Parietal lobe (tissue), 2 donors: ENCODE results near the gene FSCN2. TPM values are rescaled to one million over a fixed set of nuclear protein-coding genes. Genes with fewer than 3 reads are reported as not detected.

Experiments
- small RNA-seq: library from RNA; depleted of rRNA; stranded (forward); fragments of <200 nt; gene quantifications from one replicate; pipeline ENCODE3, GENCODE V24; 2014; ENCODE audit warnings: low replicate concordance
- total RNA-seq: library from RNA; depleted of rRNA; stranded (reverse); fragments of >200 nt; gene quantifications from one replicate; pipeline ENCODE4 v1.2.3, GENCODE V29; 2014

Gene FSCN2, protein sequence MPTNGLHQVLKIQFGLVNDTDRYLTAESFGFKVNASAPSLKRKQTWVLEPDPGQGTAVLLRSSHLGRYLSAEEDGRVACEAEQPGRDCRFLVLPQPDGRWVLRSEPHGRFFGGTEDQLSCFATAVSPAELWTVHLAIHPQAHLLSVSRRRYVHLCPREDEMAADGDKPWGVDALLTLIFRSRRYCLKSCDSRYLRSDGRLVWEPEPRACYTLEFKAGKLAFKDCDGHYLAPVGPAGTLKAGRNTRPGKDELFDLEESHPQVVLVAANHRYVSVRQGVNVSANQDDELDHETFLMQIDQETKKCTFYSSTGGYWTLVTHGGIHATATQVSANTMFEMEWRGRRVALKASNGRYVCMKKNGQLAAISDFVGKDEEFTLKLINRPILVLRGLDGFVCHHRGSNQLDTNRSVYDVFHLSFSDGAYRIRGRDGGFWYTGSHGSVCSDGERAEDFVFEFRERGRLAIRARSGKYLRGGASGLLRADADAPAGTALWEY
- total RNA-seq = 7.2 TPM

DNA sequence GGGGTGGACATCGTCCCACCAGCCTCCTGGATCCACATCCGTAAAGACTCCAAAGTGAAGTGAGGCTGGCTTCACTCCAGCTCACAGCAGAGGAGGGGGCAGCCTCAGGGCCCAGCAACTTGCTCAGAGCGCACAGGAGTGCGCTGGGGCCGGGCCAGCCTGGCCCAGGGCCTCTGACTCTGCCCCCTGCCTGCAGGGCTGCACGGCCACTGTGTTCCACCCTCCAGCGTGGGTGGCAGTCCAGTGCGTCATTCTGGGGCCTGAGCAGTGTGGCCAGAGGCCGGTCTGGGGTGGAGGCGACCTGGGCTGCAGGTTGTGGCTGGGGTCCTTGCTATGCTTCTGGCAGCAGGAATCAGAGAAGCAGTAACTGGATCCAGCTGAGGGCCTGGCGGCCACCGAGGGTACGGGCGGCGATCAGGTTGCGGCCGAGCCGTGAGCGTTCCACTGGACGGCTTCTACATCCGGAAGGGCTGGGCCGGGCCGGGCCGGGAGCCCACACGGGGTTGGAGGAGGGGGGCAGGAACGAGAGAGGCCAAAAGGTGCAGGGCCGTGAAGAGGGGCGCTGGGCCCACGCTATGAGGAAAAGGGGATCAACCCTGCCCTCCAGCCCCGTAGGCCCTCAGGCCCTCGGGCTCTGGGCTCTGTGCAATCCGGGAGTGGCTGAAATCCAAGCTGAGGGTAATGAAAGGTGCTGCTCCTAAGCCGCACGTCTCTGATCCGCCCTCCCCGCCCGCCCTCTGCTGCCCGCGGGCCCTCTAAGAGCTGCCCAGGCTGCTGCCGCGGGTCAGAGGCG is at the start of gene FSCN2:
FSCN2 (plus strand) TSS at position 787 of the 793 bp plus-strand sequence. CDS start 155 bp downstream, outside the sequence.

DNA sequence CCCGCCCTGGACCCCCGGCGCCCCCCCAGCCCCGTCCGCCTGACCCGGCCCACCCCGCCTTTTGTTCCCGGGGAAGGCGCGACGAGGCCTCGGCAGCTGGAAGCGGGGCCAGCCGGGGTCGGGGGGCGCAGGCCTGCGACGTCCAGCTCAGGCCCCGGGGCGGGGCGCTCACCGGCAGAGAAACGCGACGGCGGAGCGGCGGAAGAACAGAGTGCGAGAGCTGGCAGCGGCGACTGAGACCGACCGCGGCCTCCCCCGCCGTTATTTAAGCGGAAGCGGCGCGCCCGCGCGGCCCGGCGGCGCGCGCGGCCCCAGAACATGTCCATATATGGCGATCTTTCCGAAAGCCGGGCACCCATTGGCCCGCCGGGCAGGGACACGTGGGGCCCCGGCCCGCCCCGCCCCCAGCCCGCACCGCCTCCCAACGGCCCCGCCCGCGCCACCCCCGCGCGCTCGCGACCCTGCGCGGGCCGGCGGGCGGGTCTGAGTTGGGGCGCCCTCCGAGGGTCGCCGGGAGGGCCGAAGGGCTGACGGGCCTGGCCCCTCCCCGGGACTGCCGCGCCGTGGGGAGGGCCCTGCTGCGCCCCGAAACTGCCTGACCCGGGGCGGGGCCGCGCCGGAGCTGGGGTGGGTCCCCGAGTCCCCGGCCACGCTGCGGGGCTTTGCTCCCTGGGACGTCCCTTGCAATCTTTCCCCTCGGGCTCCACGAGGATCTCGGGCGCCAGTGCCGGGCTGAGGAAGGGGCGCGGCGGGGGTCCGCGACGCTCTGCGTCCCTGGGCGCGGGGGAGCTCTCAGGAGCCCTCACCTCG is 15.4 kb upstream of the FSCN2 start, which contains the start of gene ACTG1:
ACTG1 (minus strand) TSS at position 238 of the 810 bp plus-strand sequence. CDS start 445 bp downstream, outside the sequence.

DNA sequence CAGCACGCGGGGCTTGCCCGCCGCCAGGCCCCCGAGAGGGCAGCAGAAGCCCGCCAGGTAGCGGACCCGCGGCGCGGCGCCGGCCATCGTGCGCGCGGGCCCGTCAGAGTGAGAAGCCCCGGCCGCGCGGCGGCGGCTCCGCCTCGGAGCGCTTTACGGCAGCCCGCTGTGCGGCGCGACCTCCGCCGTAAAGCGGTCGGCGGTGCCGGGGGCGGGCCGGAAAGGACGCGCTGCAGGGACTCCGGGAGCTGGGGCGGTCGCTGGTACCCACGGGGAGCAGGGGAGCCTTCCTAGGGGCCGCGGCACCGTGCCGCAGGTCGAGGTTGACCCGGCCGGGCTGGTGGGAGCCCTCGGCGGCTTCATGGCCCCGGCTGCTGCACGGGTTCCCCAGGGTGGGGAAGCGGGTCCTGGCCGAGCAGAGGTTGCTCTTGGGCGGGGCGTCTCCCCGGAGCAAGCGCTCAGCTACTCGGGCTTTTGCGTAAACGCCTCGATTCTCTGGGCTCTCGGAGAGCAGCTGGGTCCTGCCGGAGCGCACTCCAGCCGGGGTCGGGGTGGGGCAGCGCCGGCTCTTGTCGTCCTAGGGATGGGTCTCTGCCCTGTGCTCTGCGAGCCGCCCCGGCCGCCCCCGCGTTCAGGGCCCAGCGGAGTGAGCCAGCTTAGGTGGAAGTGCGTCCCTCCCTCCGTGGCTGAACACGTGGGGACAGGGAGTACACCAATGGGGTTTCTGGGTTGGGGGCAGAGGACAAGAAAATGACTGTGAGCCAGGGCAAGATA is 24.3 kb downstream of the FSCN2 start, which contains the start of gene FAAP100:
FAAP100 (minus strand) TSS at position 110 of the 774 bp plus-strand sequence; CDS start at position 87, 23 bp downstream.

Small RNA genes within 50 kb of the gene (small RNA-seq; reads per million reads assigned to genes)
- not detected for gene RF00019

Other genes starting within 250 kb of the FSCN2 start
- 19.4 TPM for gene SLC38A10, start 233.1 kb upstream of the FSCN2 start, total RNA-seq
- 31.3 TPM for gene BAHCC1, start 132.9 kb upstream of the FSCN2 start, total RNA-seq
- 5,254 TPM for gene ACTG1, start 15.6 kb upstream of the FSCN2 start, total RNA-seq
- gene FAAP100, start 24.0 kb downstream of the FSCN2 start, total RNA-seq = 33.2 TPM
- gene NPLOC4, start 108.7 kb downstream of the FSCN2 start, total RNA-seq = 44.4 TPM
- 0.63 TPM for gene TSPAN10, start 108.8 kb downstream of the FSCN2 start, total RNA-seq
- not detected for gene PDE6G, start 128.2 kb downstream of the FSCN2 start, total RNA-seq
- gene OXLD1, start 138.2 kb downstream of the FSCN2 start, total RNA-seq = 13.8 TPM
- 6.3 TPM for gene CCDC137, start 138.4 kb downstream of the FSCN2 start, total RNA-seq
- gene ARL16, start 155.4 kb downstream of the FSCN2 start, total RNA-seq = 31.9 TPM
- 67.9 TPM for gene HGS, start 155.6 kb downstream of the FSCN2 start, total RNA-seq
- gene MRPL12, start 175.0 kb downstream of the FSCN2 start, total RNA-seq = 4.7 TPM
- 6.6 TPM for gene SLC25A10, start 183.9 kb downstream of the FSCN2 start, total RNA-seq